WTC11 (cell line): ENCODE measurements around the gene FBXL7. TPM values are rescaled to one million over a fixed set of nuclear protein-coding genes. Genes with fewer than 3 reads are reported as not detected.

Experiments
- ATAC-seq: fragments of 200-7000 bp; cut with Tn5 transposase; 2 replicates; pipeline ENCODE4 v1.10.0; 2021; ENCODE audit warnings: mild to moderate bottlenecking, moderate library complexity
- CTCF ChIA-PET: fragments of 300-600 bp; sonication (Branson Sonifier 250); formaldehyde crosslinking; loops from one replicate; lab custom pipeline; 2021; ENCODE audit warnings: antibody characterized with exemption; lab: Charles Lee
- POLR2A ChIA-PET: fragments of 350-600 bp; sonication (Branson Sonifier 250); formaldehyde crosslinking; loops from one replicate; lab custom pipeline; 2021; ENCODE audit warnings: antibody characterized with exemption; lab: Charles Lee
- DNase-seq: peaks from one replicate; pipeline ENCODE4 v3.0.0; 2021; ENCODE audit warnings: low spot score
- H3K27ac Mint-ChIP-seq: 2 replicates; pipeline ENCODE4 v1.8.0; 2021; ENCODE audit warnings: mixed read lengths
- H3K27me3 Mint-ChIP-seq: 2 replicates; pipeline ENCODE4 v1.8.0; 2021; ENCODE audit warnings: low read depth, mild to moderate bottlenecking, moderate library complexity, mixed read lengths
- H3K36me3 Mint-ChIP-seq: 2 replicates; pipeline ENCODE4 v1.8.0; 2021; ENCODE audit warnings: mixed read lengths
- H3K4me1 Mint-ChIP-seq: 2 replicates; pipeline ENCODE4 v1.8.0; 2022; ENCODE audit warnings: mixed read lengths
- H3K4me3 Mint-ChIP-seq: 2 replicates; pipeline ENCODE4 v1.8.0; 2021; ENCODE audit warnings: mild to moderate bottlenecking, moderate library complexity, mixed read lengths
- H3K9me3 Mint-ChIP-seq: 2 replicates; pipeline ENCODE4 v1.8.0; 2021; ENCODE audit warnings: mixed read lengths
- ATF1 ChIP-seq: sonication (generic); formaldehyde crosslinking; IDR thresholded peaks from 2 replicates; pipeline ENCODE4 v1.8.1; 2023; ENCODE audit warnings: mild to moderate bottlenecking, moderate library complexity, missing genetic modification reagents
- ATF2 ChIP-seq: sonication (generic); formaldehyde crosslinking; IDR thresholded peaks from 2 replicates; pipeline ENCODE4 v1.8.1; 2022; ENCODE audit warnings: low read depth, missing genetic modification reagents, borderline replicate concordance
- ATF3 ChIP-seq: sonication (generic); formaldehyde crosslinking; conservative IDR thresholded peaks from 2 replicates; pipeline ENCODE4 v1.8.1; 2022; ENCODE audit warnings: mild to moderate bottlenecking, missing genetic modification reagents
- CREB1 ChIP-seq: sonication (generic); formaldehyde crosslinking; IDR thresholded peaks from 2 replicates; pipeline ENCODE4 v1.8.0; 2023; ENCODE audit warnings: mild to moderate bottlenecking, missing genetic modification reagents
- E2F5 ChIP-seq: sonication (generic); formaldehyde crosslinking; IDR thresholded peaks from 2 replicates; pipeline ENCODE4 v1.8.1; 2022; ENCODE audit warnings: mild to moderate bottlenecking, moderate library complexity, missing genetic modification reagents
- GABPB1 ChIP-seq: sonication (generic); formaldehyde crosslinking; IDR thresholded peaks from 2 replicates; pipeline ENCODE4 v1.8.1; 2023; ENCODE audit warnings: mild to moderate bottlenecking, missing genetic modification reagents
- HMGA2 ChIP-seq: fragments of 250-450 bp; sonication (Bioruptor Pico); IDR thresholded peaks from 2 replicates; pipeline ENCODE4 v1.4.0; 2021; ENCODE audit warnings: mild to moderate bottlenecking, moderate library complexity
- IRF2 ChIP-seq: sonication (generic); formaldehyde crosslinking; IDR thresholded peaks from 2 replicates; pipeline ENCODE4 v1.8.0; 2022; ENCODE audit warnings: low read depth, missing genetic modification reagents, borderline replicate concordance
- NFATC4 ChIP-seq: fragments of 250-450 bp; sonication (Bioruptor Pico); IDR thresholded peaks from 2 replicates; pipeline ENCODE4 v1.9.0; 2021; ENCODE audit warnings: mild to moderate bottlenecking
- NR2C2 ChIP-seq: sonication (generic); formaldehyde crosslinking; IDR thresholded peaks from 2 replicates; pipeline ENCODE4 v1.8.0; 2022; ENCODE audit warnings: mild to moderate bottlenecking, missing genetic modification reagents
- ZNF263 ChIP-seq: sonication (generic); formaldehyde crosslinking; IDR thresholded peaks from 2 replicates; pipeline ENCODE4 v1.8.1; 2022; ENCODE audit warnings: low read depth, mild to moderate bottlenecking, moderate library complexity, missing genetic modification reagents
- total RNA-seq: library from RNA; stranded (reverse); gene quantifications from 3 replicates; pipeline ENCODE4 v1.2.3, GENCODE V29; 2021
- TF ChIP-seq, protein P1 (sequence below): fragments of 250-450 bp; sonication (Bioruptor Pico); IDR thresholded peaks from 2 replicates; pipeline ENCODE4 v1.9.0; 2021; ENCODE audit warnings: moderate library complexity, mild to moderate bottlenecking, inconsistent platforms, borderline replicate concordance
- TF ChIP-seq, protein P2 (sequence below): sonication (generic); formaldehyde crosslinking; IDR thresholded peaks from 2 replicates; pipeline ENCODE4 v1.8.1; 2023; ENCODE audit warnings: mild to moderate bottlenecking, moderate library complexity, missing genetic modification reagents
- TF ChIP-seq, protein P3 (sequence below): fragments of 250-450 bp; sonication (Bioruptor Pico); IDR thresholded peaks from 2 replicates; pipeline ENCODE4 v1.9.0; 2021; ENCODE audit warnings: mild to moderate bottlenecking, borderline replicate concordance
- TF ChIP-seq, protein P4 (sequence below): sonication (generic); formaldehyde crosslinking; IDR thresholded peaks from 2 replicates; pipeline ENCODE4 v1.8.1; 2022; ENCODE audit warnings: low read depth, mild to moderate bottlenecking, moderate library complexity, missing genetic modification reagents, borderline replicate concordance

The FBXL7 gene
- total RNA-seq, 1 experiment from 2014 or later = 13.8 TPM

DNA sequence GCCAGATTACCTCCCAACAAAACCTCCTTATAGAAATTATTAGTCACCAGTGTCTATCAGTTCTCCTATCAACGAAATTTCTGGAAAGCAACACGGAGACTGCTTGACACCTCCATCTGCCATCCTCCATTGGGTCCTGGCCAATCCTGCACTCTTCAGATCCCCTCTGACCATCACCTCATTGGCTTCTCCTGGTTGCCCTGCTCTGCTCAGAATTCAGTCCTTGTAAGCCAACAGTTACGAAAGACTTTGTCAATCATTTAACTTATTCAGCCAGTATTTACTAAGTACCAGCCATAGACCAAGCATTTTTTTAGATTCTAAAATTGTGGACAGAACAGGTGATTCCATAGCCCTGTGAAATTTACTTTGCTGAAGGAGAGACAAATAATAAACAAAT is 451.1 kb downstream of the FBXL7 start:
- POLR2A ChIA-PET = no interaction called here
- ATAC-seq (no peak), DNase-seq (no peak)
- no peak overlapping the region for H3K27ac Mint-ChIP-seq
- no peak overlapping the region for H3K4me3 Mint-ChIP-seq
- CTCF ChIA-PET = no interaction called here
- peaks cover 16% of the 10 kb centered on the region for H3K9me3 Mint-ChIP-seq
- no peaks in the 10 kb centered on the region for H3K27me3 Mint-ChIP-seq
- H3K4me1 Mint-ChIP-seq = no peaks in the 10 kb centered on the region
- TF ChIP-seq CREB1 (CRISPR knock-in tag) (no peak), IRF2 (CRISPR knock-in tag) (no peak), ATF2 (no peak), NR2C2 (no peak), NFATC4 (no peak), ZNF263 (no peak), GABPB1 (CRISPR knock-in tag) (no peak), E2F5 (no peak), ATF1 (CRISPR knock-in tag) (no peak), HMGA2 (CRISPR knock-in tag) (no peak)
- TF ChIP-seq, protein P1, sequence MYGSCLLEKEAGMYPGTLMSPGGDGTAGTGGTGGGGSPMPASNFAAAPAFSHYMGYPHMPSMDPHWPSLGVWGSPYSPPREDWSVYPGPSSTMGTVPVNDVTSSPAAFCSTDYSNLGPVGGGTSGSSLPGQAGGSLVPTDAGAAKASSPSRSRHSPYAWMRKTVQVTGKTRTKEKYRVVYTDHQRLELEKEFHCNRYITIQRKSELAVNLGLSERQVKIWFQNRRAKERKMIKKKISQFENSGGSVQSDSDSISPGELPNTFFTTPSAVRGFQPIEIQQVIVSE (CRISPR knock-in tag) = no peak
- TF ChIP-seq, protein P2, sequence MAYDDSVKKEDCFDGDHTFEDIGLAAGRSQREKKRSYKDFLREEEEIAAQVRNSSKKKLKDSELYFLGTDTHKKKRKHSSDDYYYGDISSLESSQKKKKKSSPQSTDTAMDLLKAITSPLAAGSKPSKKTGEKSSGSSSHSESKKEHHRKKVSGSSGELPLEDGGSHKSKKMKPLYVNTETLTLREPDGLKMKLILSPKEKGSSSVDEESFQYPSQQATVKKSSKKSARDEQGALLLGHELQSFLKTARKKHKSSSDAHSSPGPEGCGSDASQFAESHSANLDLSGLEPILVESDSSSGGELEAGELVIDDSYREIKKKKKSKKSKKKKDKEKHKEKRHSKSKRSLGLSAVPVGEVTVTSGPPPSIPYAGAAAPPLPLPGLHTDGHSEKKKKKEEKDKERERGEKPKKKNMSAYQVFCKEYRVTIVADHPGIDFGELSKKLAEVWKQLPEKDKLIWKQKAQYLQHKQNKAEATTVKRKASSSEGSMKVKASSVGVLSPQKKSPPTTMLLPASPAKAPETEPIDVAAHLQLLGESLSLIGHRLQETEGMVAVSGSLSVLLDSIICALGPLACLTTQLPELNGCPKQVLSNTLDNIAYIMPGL (CRISPR knock-in tag) = no peak
- TF ChIP-seq, protein P3, sequence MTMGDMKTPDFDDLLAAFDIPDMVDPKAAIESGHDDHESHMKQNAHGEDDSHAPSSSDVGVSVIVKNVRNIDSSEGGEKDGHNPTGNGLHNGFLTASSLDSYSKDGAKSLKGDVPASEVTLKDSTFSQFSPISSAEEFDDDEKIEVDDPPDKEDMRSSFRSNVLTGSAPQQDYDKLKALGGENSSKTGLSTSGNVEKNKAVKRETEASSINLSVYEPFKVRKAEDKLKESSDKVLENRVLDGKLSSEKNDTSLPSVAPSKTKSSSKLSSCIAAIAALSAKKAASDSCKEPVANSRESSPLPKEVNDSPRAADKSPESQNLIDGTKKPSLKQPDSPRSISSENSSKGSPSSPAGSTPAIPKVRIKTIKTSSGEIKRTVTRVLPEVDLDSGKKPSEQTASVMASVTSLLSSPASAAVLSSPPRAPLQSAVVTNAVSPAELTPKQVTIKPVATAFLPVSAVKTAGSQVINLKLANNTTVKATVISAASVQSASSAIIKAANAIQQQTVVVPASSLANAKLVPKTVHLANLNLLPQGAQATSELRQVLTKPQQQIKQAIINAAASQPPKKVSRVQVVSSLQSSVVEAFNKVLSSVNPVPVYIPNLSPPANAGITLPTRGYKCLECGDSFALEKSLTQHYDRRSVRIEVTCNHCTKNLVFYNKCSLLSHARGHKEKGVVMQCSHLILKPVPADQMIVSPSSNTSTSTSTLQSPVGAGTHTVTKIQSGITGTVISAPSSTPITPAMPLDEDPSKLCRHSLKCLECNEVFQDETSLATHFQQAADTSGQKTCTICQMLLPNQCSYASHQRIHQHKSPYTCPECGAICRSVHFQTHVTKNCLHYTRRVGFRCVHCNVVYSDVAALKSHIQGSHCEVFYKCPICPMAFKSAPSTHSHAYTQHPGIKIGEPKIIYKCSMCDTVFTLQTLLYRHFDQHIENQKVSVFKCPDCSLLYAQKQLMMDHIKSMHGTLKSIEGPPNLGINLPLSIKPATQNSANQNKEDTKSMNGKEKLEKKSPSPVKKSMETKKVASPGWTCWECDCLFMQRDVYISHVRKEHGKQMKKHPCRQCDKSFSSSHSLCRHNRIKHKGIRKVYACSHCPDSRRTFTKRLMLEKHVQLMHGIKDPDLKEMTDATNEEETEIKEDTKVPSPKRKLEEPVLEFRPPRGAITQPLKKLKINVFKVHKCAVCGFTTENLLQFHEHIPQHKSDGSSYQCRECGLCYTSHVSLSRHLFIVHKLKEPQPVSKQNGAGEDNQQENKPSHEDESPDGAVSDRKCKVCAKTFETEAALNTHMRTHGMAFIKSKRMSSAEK (CRISPR knock-in tag) = no peak
- TF ChIP-seq, protein P4, sequence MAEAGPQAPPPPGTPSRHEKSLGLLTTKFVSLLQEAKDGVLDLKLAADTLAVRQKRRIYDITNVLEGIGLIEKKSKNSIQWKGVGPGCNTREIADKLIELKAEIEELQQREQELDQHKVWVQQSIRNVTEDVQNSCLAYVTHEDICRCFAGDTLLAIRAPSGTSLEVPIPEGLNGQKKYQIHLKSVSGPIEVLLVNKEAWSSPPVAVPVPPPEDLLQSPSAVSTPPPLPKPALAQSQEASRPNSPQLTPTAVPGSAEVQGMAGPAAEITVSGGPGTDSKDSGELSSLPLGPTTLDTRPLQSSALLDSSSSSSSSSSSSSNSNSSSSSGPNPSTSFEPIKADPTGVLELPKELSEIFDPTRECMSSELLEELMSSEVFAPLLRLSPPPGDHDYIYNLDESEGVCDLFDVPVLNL (CRISPR knock-in tag) = no peak
- TF ChIP-seq, all 79 proteins: peak for 0
- H3K36me3 Mint-ChIP-seq = peaks cover 9% of the 10 kb centered on the region

DNA sequence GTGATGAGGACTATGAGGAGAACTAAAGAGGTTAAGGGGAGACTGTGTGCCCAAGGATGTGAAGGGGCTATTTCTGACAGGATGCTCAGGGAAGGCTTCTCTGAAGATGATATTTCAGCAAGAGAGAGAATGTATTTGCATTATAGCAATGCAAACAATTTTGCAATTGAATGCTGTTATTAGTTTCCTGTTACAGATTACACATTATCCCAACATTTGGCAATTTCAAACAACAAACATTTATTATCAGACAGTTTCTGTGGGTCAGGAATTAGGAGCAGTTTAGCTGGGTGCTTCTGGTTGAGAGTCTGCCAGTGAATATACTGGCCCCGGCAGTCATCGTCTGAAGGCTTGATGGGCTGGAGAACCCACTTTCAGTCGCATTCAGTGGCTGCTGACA is 451.6 kb downstream of the FBXL7 start:
- no peak for ATAC-seq
- POLR2A ChIA-PET = no interaction called here
- H3K4me1 Mint-ChIP-seq = no peaks in the 10 kb centered on the region
- CTCF ChIA-PET = no interaction called here
- no peak for DNase-seq
- no peaks in the 10 kb centered on the region for H3K27me3 Mint-ChIP-seq
- no peak for TF ChIP-seq GABPB1 (CRISPR knock-in tag)
- no peak for TF ChIP-seq ATF3
- peaks cover 16% of the 10 kb centered on the region for H3K9me3 Mint-ChIP-seq
- peaks cover 9% of the 10 kb centered on the region for H3K36me3 Mint-ChIP-seq
- H3K4me3 Mint-ChIP-seq = no peak overlapping the region
- no peak overlapping the region for H3K27ac Mint-ChIP-seq
